Right lobe of liver (tissue), 6 donors: Measurements from ENCODE around the gene PAPOLB. TPM values are rescaled to one million over a fixed set of nuclear protein-coding genes. Genes with fewer than 3 reads are reported as not detected.

ENCODE experiments used
- ATAC-seq, 4 donors: fragments of 200-7000 bp; cut with Tn5 transposase; one replicate each; pipeline ENCODE4 v1.9.1; 2020; ENCODE audit warnings: mild to moderate bottlenecking in 4 of 4, moderate library complexity in 4 of 4
- DNase-seq, 3 donors: peaks; one replicate each; pipeline ENCODE4 v3.0.0-alpha.2; 2020
- H3K27ac ChIP-seq, 3 donors: fragments of 200-600 bp; one replicate each; pipeline ENCODE4 v1.8.0; 2022
- H3K27me3 ChIP-seq, 2 donors: fragments of 200-600 bp; one replicate each; pipeline ENCODE4 v1.8.0; 2022
- H3K36me3 ChIP-seq, 4 donors: fragments of 200-600 bp; sonication (generic) in 1 of 4; one replicate each; pipeline versions ENCODE4 v1.5.1 to v1.8.0; 2017 to 2022; ENCODE audit warnings: control low read depth in 1 of 4
- H3K4me1 ChIP-seq, 4 donors: fragments of 200-600 bp; sonication (generic) in 1 of 4; one replicate each; pipeline versions ENCODE4 v1.5.1 to v1.8.0; 2017 to 2022; ENCODE audit warnings: control low read depth in 1 of 4
- H3K4me3 ChIP-seq, 3 donors: fragments of 200-600 bp; one replicate each; pipeline ENCODE4 v1.8.0; 2022
- H3K9me3 ChIP-seq, 4 donors: fragments of 200-600 bp; sonication (generic) in 1 of 4; one replicate each; pipeline versions ENCODE4 v1.5.1 to v1.8.0; 2017 to 2022; ENCODE audit warnings: control low read depth in 1 of 4
- CTCF ChIP-seq, 4 donors: fragments of 200-600 bp in 3 of 4; fragments of 450-650 bp in 1 of 4; IDR thresholded peaks; one replicate each; pipeline versions ENCODE4 v1.5.1 to v1.8.0; 2016 to 2022; ENCODE audit warnings: antibody characterized with exemption in 4 of 4, mild to moderate bottlenecking in 2 of 4
- POLR2A ChIP-seq: fragments of 450-650 bp; IDR thresholded peaks from one replicate; pipeline ENCODE4 v1.6.1; 2017; ENCODE audit warnings: antibody characterized with exemption, mild to moderate bottlenecking
- WGBS: methylation state at CpG from one replicate; pipeline ENCODE4 v1.1.6; 2018; ENCODE audit warnings: low coverage, low lambda C conversion rate; ENCODE audit not compliant: insufficient coverage; ENCODE audit errors: missing lambda C conversion rate; 5-methylcytosine and 5-hydroxymethylcytosine counted together
- intact Hi-C, 2 donors: fragments of 100-400 bp; cut with DNase I; formaldehyde crosslinking; loops; one replicate each; pipeline versions ENCODE4 v1.11.2 to v1.14.1; 2022
- total RNA-seq, 6 experiments: library from RNA; depleted of rRNA in 2 of 6; stranded (reverse); fragments of >200 nt in 2 of 6; fragmentation: NEBNext Ultra II Directional in 3 of 6; extraction: Animal tissue kit (Norgen Biotek cat#: 25700) in 3 of 6; gene quantifications; one replicate each; pipeline versions ENCODE4 v1.1.0 to v1.2.4, GENCODE V29; 2016 to 2023
- donor health status: DM: no; HTN: yes; CAD: no.
- donor health status: DM: no; HTN: no; CAD: no.
- donor health status: DM: no; HTN: no; CAD: no.
- donor health status: DM: no; HTN: yes; CAD: no.
- donor health status: DM: no; HTN: yes; CAD: no.

The PAPOLB gene
- total RNA-seq, 6 experiments from 2014 or later: not detected

GRCh38 chr7:4841007-4841784, 20.6 kb downstream of the PAPOLB start:
- ATAC-seq (no peak), DNase-seq (no peak)
- no peak for TF ChIP-seq CTCF (IDR thresholded peaks at IDR 0.05)
- TF ChIP-seq POLR2A: no peak
- intact Hi-C loops: no loop called here
- Histone ChIP-seq H3K27me3 (no peaks in the 10 kb centered on the region), H3K36me3 (no peaks in the 10 kb centered on the region), H3K27ac (no peak overlapping the region), H3K9me3 (no peaks in the 10 kb centered on the region), H3K4me3 (no peak overlapping the region), H3K4me1 (no peaks in the 10 kb centered on the region)
- 84% methylated on average over 4 of the region's 17 CpGs for WGBS

GRCh38 chr7:4840079-4840501, 21.7 kb downstream of the PAPOLB start:
- 80% methylated on average over 1 of the region's 16 CpGs for WGBS
- H3K27ac ChIP-seq: no peak overlapping the region
- no peak for ATAC-seq
- no peaks in the 10 kb centered on the region for H3K36me3 ChIP-seq
- H3K27me3 ChIP-seq: no peaks in the 10 kb centered on the region
- H3K4me1 ChIP-seq: no peaks in the 10 kb centered on the region
- no peaks in the 10 kb centered on the region for H3K9me3 ChIP-seq
- intact Hi-C loops: no loop called here
- H3K4me3 ChIP-seq: no peak overlapping the region
- TF ChIP-seq POLR2A (no peak), CTCF (IDR thresholded peaks at IDR 0.05) (no peak)
- no peak for DNase-seq

- Histone ChIP-seq H3K4me3 (no peak overlapping the region), H3K9me3 (no peaks in the 10 kb centered on the region), H3K4me1 (no peaks in the 10 kb centered on the region), H3K27ac (no peak overlapping the region), H3K27me3 (no peaks in the 10 kb centered on the region), H3K36me3 (no peaks in the 10 kb centered on the region)
- TF ChIP-seq CTCF (IDR thresholded peaks at IDR 0.05) (no peak), POLR2A (no peak)
- WGBS: 84% methylated on average over 9 of the region's 21 CpGs
- ATAC-seq (no peak), DNase-seq (no peak)
- intact Hi-C loops: no loop called here
Observed at GRCh38 chr7:4838626-4839334, 23.1 kb downstream of the PAPOLB start.

GRCh38 chr7:4837803-4838625, 23.8 kb downstream of the PAPOLB start:
- H3K4me3 ChIP-seq: no peak overlapping the region
- intact Hi-C loops: no loop called here
- no peak overlapping the region for H3K27ac ChIP-seq
- no peaks in the 10 kb centered on the region for H3K27me3 ChIP-seq
- ATAC-seq: no peak
- no peaks in the 10 kb centered on the region for H3K4me1 ChIP-seq
- DNase-seq: no peak
- no peaks in the 10 kb centered on the region for H3K36me3 ChIP-seq
- H3K9me3 ChIP-seq: no peaks in the 10 kb centered on the region
- WGBS: 68% methylated on average over 5 of the region's 30 CpGs
- no peak for TF ChIP-seq CTCF (IDR thresholded peaks at IDR 0.05)
- TF ChIP-seq POLR2A: no peak
